Esophagus mucosa (tissue), 1 donor: ENCODE measurements around the gene AEBP2. TPM values are rescaled to one million over a fixed set of nuclear protein-coding genes. Genes with fewer than 3 reads are reported as not detected.
"Not testable (repeated sequence)": the region's sequence is repeated elsewhere in the genome, so short reads cannot be mapped to it uniquely, and the experiment has no call there.

ENCODE experiments used
- ATAC-seq: fragments of 200-7000 bp; cut with Tn5 transposase; one replicate; pipeline ENCODE4 v1.9.1; 2020
- total RNA-seq: library from RNA; stranded (reverse); gene quantifications from one replicate; pipeline ENCODE4 v1.2.4, GENCODE V29; 2023
- donor health status: DM: yes; HTN: yes; CAD: no.

AEBP2 gene
- total RNA-seq, 1 donor from 2014 or later = 38.4 TPM

GRCh38 chr12:19456176-19456575 is 16.9 kb downstream of the AEBP2 start:
- no peak for ATAC-seq

GRCh38 chr12:19457561-19457960 is 18.3 kb downstream of the AEBP2 start:
- no peak for ATAC-seq

DNA sequence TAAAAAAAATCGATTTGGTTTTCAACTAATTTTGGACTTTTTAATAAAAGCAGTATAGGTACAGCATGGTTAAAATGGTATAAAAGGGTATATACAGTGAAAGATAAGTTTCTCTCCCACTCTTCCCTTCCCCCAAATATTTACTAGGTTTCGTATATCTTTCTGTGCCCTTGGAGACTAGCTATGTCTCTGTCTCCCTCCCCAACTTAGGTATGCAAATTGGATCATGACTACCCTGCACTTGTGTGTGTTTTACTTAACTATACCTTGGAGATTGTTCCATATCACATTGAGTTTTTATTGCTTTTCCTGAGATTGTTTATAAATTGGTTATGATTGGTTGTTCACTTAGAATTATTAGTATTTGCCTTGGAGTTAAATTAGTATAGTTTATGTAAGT is 19.4 kb downstream of the AEBP2 start:
- ATAC-seq = no peak

DNA sequence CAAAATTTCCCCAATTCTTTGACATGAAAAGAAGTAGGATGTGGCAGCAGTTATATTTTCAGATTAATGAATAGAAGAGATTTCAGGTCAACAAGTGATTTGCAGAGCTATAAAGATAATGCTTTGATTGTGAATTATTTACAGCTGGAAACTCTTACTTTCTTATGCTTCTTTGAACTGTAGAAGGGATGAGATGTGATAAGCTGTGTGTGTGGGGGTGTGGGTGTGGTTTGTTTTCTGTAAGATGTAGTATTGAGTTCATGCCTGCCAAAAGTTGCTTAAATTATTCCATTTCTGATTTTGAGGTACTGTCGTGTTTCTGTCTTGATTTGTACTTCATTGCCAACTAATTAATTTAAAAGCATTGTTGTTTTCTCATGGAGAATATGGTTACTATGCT is 22.7 kb downstream of the AEBP2 start:
- no peak for ATAC-seq

DNA sequence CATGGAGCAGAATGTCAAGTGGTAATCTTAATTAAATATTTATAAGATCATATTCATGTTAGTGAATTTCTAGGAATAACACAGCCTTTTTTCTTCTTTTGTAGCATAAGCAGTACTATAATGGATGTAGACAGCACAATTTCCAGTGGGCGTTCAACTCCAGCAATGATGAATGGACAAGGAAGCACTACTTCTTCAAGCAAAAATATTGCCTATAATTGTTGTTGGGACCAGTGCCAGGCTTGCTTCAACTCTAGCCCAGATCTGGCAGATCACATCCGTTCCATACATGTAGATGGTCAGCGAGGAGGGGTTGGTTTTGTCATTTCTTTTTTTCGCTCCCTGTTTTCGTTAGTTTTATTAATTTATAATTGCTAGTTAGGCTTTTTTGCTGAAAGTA is 23.1 kb downstream of the AEBP2 start:
- no peak for ATAC-seq

DNA sequence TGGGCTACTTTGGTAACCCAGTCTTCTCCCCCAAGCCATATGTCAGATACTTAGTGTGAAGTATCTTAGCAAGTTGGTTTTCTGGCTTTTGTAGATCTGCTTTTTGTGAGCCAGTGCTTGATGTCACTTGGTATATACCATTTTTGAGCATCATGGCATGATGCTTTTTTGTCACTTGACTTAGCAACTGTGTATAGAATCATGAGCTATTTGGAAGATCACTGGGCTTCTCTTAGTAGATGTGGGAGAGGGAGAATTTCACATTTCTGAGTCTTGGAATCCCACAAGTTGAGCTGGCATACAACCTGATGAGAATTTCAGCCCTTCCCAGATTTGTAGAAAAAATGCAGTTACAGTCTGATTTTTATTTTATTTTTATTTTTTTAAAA is 24.9 kb downstream of the AEBP2 start:
- ATAC-seq = no peak

GRCh38 chr12:19465711-19466110 is 26.4 kb downstream of the AEBP2 start:
- ATAC-seq = no peak

- ATAC-seq = no peak
These were observed 34.9 kb downstream of the AEBP2 start for GRCh38 chr12:19474147-19474546.

- ATAC-seq = not testable (repeated sequence)
These were observed 36.7 kb downstream of the AEBP2 start for GRCh38 chr12:19475884-19476505.

DNA sequence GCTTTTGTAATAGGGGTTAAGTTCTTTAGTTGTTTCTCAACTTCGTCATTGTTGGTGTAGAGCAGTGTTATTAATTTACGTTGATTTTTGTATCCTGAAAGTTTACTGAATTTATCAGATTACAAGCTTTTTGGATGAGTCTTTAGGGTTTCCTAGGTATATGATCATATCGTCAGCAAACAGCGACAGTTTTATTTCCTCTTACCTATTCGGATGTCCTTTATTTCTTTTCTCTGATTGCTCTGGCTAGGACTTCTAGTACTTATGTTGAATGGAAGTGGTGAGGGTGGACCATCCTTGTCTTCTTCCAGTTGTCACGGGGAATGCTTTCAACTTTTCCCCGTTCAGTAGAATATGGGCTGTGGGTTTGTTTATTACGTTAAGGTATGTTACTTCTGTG is 37.8 kb downstream of the AEBP2 start:
- ATAC-seq = no peak

- no peak for ATAC-seq
These were observed 41.2 kb downstream of the AEBP2 start for GRCh38 chr12:19480459-19480858.

- peak; percentile 15 for ATAC-seq
These were observed 42.7 kb downstream of the AEBP2 start for GRCh38 chr12:19482036-19482435.

- ATAC-seq = peak; percentile 88
These were observed 43.3 kb downstream of the AEBP2 start for GRCh38 chr12:19482551-19483109.

DNA sequence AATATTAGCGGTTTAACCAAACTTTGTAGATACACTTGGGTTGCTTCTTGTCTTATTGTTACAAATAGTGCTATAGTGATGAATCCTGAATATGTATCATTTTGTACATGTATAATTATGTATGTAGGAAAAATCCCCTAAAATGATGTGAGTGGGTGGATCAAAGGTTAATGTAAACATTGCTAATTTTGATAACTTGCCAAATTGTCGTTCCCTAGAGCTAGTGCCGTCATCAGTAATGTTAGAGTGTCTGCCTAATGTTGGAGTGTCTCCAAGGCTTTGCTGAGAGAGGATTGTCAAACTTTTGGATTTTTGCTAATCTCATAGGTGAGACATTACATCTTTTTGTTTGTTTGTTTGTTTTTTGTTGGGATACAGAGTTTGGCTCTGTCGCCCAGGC is 44.4 kb downstream of the AEBP2 start:
- peak; percentile 53 for ATAC-seq

- ATAC-seq = no peak
These were observed 45.4 kb downstream of the AEBP2 start for GRCh38 chr12:19484738-19485137.

DNA sequence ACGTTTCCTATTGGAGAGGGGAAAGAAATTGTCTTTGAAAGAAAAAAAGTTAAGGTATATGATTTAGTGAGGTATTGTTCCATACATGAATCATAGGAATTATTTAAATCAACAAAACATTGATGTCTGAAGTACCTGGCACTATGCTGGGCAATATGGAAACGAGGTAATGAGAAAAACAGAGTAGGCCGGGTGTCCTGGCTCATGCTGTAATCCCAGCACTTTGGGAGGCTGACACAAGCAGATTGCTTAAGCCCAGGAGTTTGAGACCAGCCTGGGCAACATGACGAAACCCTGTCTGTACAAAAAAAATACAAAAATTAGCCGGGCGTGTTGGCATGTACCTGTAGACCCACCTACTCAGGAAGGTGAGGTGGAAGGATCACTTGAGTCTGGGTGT is 45.9 kb downstream of the AEBP2 start:
- ATAC-seq = peak; percentile 51

- no peak for ATAC-seq
These were observed 49.9 kb downstream of the AEBP2 start for GRCh38 chr12:19489168-19489567.

DNA sequence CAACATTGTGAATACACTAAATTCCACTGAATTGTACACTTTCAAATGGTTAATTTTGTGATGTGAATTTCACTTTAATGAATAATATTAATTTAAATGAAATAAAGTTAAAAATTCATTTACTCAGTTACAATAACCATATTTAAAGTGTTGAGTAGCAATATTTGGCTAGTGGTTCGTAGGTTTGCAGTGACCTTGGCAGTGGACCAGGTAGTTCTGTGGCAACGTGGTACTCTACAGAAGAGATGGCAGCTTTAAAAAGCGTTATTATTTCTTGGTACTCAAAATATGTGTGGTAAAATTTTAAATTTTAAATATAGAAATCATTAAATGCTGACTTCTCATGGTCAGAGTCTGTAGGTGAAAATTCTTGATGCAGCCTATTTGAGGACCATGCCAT is 51.6 kb downstream of the AEBP2 start:
- no peak for ATAC-seq

- ATAC-seq = no peak
These were observed 52.6 kb downstream of the AEBP2 start for GRCh38 chr12:19491863-19492262.

DNA sequence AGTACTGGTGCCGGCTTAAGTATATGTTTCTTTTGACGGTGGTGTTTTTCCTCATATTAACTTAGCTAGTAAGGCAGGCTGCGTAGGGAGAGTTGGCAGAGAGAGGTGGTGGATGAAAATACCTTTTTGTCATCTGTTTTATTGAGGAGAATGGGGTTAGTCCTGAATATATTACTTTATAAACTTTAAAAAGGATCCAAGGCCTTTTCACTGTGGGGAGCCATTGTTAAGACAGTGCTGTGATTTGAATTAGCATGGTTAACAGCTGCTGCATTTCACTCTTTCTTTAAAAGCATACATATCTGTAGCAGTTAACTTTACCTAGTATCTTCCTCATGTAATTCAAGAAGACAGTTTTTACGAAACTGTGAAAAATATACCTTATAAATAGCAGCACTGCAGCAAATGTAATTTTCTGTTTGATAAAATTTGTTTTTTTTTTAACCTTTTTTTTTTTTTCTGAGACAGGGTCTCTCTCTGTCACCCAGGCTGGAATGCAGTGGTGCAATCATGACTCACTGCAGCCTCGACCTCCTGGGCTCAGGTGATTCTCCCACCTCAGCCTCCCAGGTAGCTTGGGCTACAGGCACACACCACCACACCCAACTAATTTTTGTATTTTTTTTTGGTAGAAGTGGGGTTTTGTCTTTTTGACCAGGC is 57.1 kb downstream of the AEBP2 start:
- ATAC-seq = no peak

GRCh38 chr12:19498099-19498498 is 58.8 kb downstream of the AEBP2 start:
- ATAC-seq = no peak

GRCh38 chr12:19499030-19499429 is 59.7 kb downstream of the AEBP2 start:
- ATAC-seq = no peak

- no peak for ATAC-seq
These were observed 67.2 kb downstream of the AEBP2 start for GRCh38 chr12:19506497-19506896.

- ATAC-seq = no peak
These were observed 68.5 kb downstream of the AEBP2 start for GRCh38 chr12:19507823-19508222.
